Kidney (tissue), 14 donors: ENCODE measurements around the gene WDR47. TPM values are rescaled to one million over a fixed set of nuclear protein-coding genes. Genes with fewer than 3 reads are reported as not detected.
A peak's percentile ranks its signal among the peaks of the same experiment; 100 is the strongest.
"Not testable (repeated sequence)": the region's sequence is repeated elsewhere in the genome, so short reads cannot be mapped to it uniquely, and the experiment has no call there.

Source experiments
- DNase-seq, 5 donors: peaks; one replicate each; pipeline ENCODE4 v3.0.0-alpha.2; 2013 to 2020
- FAIRE-seq: peaks from 2 replicates; lab custom pipeline; 2012; peaks lifted over from hg19 to GRCh38; lab: Jason Lieb, UNC
- H3K27ac ChIP-seq, 2 donors: one replicate each; pipeline ENCODE4 v1.7.0; 2013; ENCODE audit warnings: low read depth in 2 of 2, low read length in 2 of 2, inconsistent platforms in 1 of 2
- H3K27me3 ChIP-seq: one replicate; pipeline ENCODE4 v1.7.1; 2013; ENCODE audit warnings: low read length, inconsistent platforms; ENCODE audit not compliant: control insufficient read depth, insufficient read depth
- H3K36me3 ChIP-seq, 3 donors: one replicate each; pipeline versions ENCODE4 v1.7.0 to v1.7.1; 2013; ENCODE audit warnings: low read length in 3 of 3, control low read depth in 1 of 3, inconsistent platforms in 1 of 3; ENCODE audit not compliant: insufficient read depth in 3 of 3, control insufficient read depth in 2 of 3
- H3K4me1 ChIP-seq, 3 donors: one replicate each; pipeline versions ENCODE4 v1.7.0 to v1.7.1; 2013; ENCODE audit warnings: low read length in 3 of 3, inconsistent platforms in 1 of 3, low read depth in 1 of 3; ENCODE audit not compliant: control insufficient read depth in 2 of 3, insufficient read depth in 2 of 3
- H3K4me3 ChIP-seq, 3 donors: one replicate each; pipeline versions ENCODE4 v1.7.0 to v1.8.1; 2013; ENCODE audit warnings: low read length in 3 of 3, control low read depth in 1 of 3, inconsistent platforms in 1 of 3
- H3K9ac ChIP-seq, 3 donors: one replicate each; pipeline versions ENCODE4 v1.7.0 to v1.7.1; 2013; ENCODE audit warnings: low read length in 3 of 3, control low read depth in 1 of 3, inconsistent platforms in 1 of 3
- H3K9me3 ChIP-seq, 3 donors: one replicate each; pipeline versions ENCODE4 v1.7.0 to v1.7.1; 2013; ENCODE audit warnings: low read length in 3 of 3, control low read depth in 1 of 3, inconsistent platforms in 1 of 3; ENCODE audit not compliant: control insufficient read depth in 2 of 3, insufficient read depth in 1 of 3
- intact Hi-C: fragments of 100-400 bp; cut with DNase I; formaldehyde crosslinking; loops from one replicate; pipeline ENCODE4 v1.11.1; 2022
- polyA plus RNA-seq: library from polyadenylated mRNA; stranded (reverse); fragments of 350-450 nt; fragmentation: Illumina TruSeq; extraction: RNeasy Lipid Tissue Mini Kit (QIAGEN cat#74804); gene quantifications from one replicate; pipeline ENCODE4 v1.2.3, GENCODE V29; 2014; ENCODE audit warnings: low read depth, low replicate concordance; ENCODE audit not compliant: insufficient read depth
- total RNA-seq: library from RNA; stranded (reverse); fragmentation: NEBNext Ultra II Directional; extraction: Animal tissue kit (Norgen Biotek cat#: 25700); gene quantifications from one replicate; pipeline ENCODE4 v1.2.1, GENCODE V29; 2021
- TF ChIP-seq, protein P1 (sequence below): IDR thresholded peaks from 3 replicates; pipeline ENCODE4 v1.5.1; 2012; ENCODE audit warnings: mild to moderate bottlenecking, moderate library complexity, borderline replicate concordance; ENCODE audit not compliant: insufficient read depth; ENCODE audit errors: extremely low read depth
- donor health status: control.
- donor health status: control.
- donor health status: control.
- donor health status: control.
- donor health status: control.
- donor health status: DM: yes; HTN: yes; CAD: no.
- donor health status: Normal renal cell carcinoma (clear cell type).

WDR47 gene
- total and polyA plus RNA-seq, 2 donors from 2014 or later = 5.1 to 15.8 TPM

DNA sequence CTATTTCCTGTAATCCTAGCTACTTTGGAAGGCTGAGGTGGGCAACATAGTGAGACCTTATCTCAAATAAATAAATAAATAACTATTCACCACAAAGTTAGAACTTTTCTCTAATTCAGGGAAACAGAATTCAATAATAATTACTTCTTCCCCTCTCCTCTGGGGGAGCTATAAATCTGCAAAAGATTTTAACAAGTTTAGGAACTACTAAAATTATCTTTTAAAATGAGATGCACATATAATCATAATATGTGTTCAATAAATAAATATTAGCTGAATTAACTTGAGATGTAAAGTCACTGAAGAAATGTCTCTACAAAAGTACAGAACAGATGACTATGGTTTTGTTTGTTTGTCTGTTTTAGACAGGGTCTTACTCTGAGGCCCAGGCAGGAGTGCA lies 14.1 kb downstream of the WDR47 start:
- no peaks in the 10 kb centered on the region for H3K9me3 ChIP-seq
- intact Hi-C loops = no loop called here
- TF ChIP-seq, protein P1, sequence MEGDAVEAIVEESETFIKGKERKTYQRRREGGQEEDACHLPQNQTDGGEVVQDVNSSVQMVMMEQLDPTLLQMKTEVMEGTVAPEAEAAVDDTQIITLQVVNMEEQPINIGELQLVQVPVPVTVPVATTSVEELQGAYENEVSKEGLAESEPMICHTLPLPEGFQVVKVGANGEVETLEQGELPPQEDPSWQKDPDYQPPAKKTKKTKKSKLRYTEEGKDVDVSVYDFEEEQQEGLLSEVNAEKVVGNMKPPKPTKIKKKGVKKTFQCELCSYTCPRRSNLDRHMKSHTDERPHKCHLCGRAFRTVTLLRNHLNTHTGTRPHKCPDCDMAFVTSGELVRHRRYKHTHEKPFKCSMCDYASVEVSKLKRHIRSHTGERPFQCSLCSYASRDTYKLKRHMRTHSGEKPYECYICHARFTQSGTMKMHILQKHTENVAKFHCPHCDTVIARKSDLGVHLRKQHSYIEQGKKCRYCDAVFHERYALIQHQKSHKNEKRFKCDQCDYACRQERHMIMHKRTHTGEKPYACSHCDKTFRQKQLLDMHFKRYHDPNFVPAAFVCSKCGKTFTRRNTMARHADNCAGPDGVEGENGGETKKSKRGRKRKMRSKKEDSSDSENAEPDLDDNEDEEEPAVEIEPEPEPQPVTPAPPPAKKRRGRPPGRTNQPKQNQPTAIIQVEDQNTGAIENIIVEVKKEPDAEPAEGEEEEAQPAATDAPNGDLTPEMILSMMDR = no peak
- FAIRE-seq (peak; percentile 32), DNase-seq (no peak)
- no peaks in the 10 kb centered on the region for H3K36me3 ChIP-seq
- H3K9ac ChIP-seq = no peak overlapping the region
- no peak overlapping the region for H3K27ac ChIP-seq
- no peaks in the 10 kb centered on the region for H3K4me1 ChIP-seq
- H3K4me3 ChIP-seq = no peak overlapping the region
- no peaks in the 10 kb centered on the region for H3K27me3 ChIP-seq

- Histone ChIP-seq H3K4me3 (no peak overlapping the region), H3K9me3 (no peaks in the 10 kb centered on the region), H3K36me3 (no peaks in the 10 kb centered on the region), H3K4me1 (no peaks in the 10 kb centered on the region), H3K27ac (no peak overlapping the region), H3K9ac (no peak overlapping the region), H3K27me3 (no peaks in the 10 kb centered on the region)
- TF ChIP-seq, protein P1 = no peak
- intact Hi-C loops = no loop called here
- DNase-seq (no peak), FAIRE-seq (no peak)
These were observed 16.2 kb downstream of the WDR47 start for GRCh38 chr1:109025694-109026093.

DNA sequence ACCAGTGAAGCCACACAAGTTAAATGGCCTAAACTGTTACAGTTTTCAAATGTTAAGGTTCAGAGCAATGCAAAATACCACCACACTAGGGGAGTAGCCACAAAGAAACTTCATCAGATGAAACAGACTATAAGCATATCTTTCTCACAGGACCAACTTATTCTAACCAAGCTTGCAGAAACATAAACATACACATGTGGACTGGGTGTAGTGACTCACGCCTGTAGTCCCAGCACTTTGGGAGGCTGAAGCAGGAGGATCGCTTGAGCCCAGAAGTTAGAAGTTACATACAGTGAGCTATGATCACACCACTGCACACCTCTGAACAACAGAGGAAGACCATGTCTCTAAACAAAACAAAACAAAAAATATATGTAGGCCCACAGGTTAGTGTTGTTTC lies 17.3 kb downstream of the WDR47 start:
- intact Hi-C loops = no loop called here
- Histone ChIP-seq H3K4me3 (no peak overlapping the region), H3K4me1 (no peaks in the 10 kb centered on the region), H3K9ac (no peak overlapping the region), H3K36me3 (no peaks in the 10 kb centered on the region), H3K27me3 (no peaks in the 10 kb centered on the region), H3K9me3 (no peaks in the 10 kb centered on the region), H3K27ac (no peak overlapping the region)
- DNase-seq (no peak), FAIRE-seq (no peak)
- TF ChIP-seq, protein P1 = no peak

GRCh38 chr1:109020693-109021257 lies 21.1 kb downstream of the WDR47 start:
- Histone ChIP-seq H3K9ac (no peak overlapping the region), H3K9me3 (no peaks in the 10 kb centered on the region), H3K27ac (no peak overlapping the region), H3K36me3 (no peaks in the 10 kb centered on the region), H3K27me3 (no peaks in the 10 kb centered on the region), H3K4me1 (no peaks in the 10 kb centered on the region), H3K4me3 (no peak overlapping the region)
- FAIRE-seq (no peak), DNase-seq (no peak)
- TF ChIP-seq, protein P1 = no peak
- intact Hi-C loops = no loop called here

GRCh38 chr1:109017719-109018118 lies 24.2 kb downstream of the WDR47 start:
- H3K4me1 ChIP-seq, H3K27me3 ChIP-seq, intact Hi-C loops, H3K36me3 ChIP-seq, DNase-seq, H3K9me3 ChIP-seq, H3K4me3 ChIP-seq, H3K9ac ChIP-seq, H3K27ac ChIP-seq, FAIRE-seq: not testable (repeated sequence)
